ENCODE data around the gene CPXM2.

GRCh38 chr10:123859653-123860050, 32.0 kb downstream of the CPXM2 start:
- no peak for TF ChIP-seq CTCF (IDR thresholded peaks at IDR 0.05 in 2 of 3, conservative IDR thresholded peaks at IDR 0.05 in 1 of 3; ENCODE audit: insufficient read depth in 2 of 3, low read depth in 1 of 3, low read length in 3 of 3)
- no peak for TF ChIP-seq PHF8 (IDR thresholded peaks at IDR 0.05; ENCODE audit: borderline replicate concordance, low read length)
- no peak for TF ChIP-seq MED1 (CRISPR knock-in tag; IDR thresholded peaks at IDR 0.05; ENCODE audit: borderline replicate concordance)
- no peak for TF ChIP-seq POLR2AphosphoS5 (IDR thresholded peaks at IDR 0.05; ENCODE audit: control insufficient read depth, insufficient read depth, low read depth, low read length)
- no peak for TF ChIP-seq CREB1 (IDR thresholded peaks at IDR 0.05)
- no peak for TF ChIP-seq CREB1 (CRISPR knock-in tag; IDR thresholded peaks at IDR 0.05)
- no peak for TF ChIP-seq ATF4 (CRISPR knock-in tag; IDR thresholded peaks at IDR 0.05)
- no peak for TF ChIP-seq ATF6 (CRISPR knock-in tag; IDR thresholded peaks at IDR 0.05)
- TF ChIP-seq EP300 (IDR thresholded peaks at IDR 0.05; ENCODE audit: low read length), result no peak
- no peak for TF ChIP-seq PRDM10 (IDR thresholded peaks at IDR 0.05; ENCODE audit: partially characterized antibody)
- TF ChIP-seq UBTF (IDR thresholded peaks at IDR 0.05; ENCODE audit: borderline replicate concordance in 1 of 2, low read depth in 2 of 2, low read length in 2 of 2), result no peak

Measured in K562 (cell line).